OCI-LY3 (cell line): ENCODE results near the gene RRM1.

Experiments
- CTCF ChIP-seq: fragments of 200-600, 300-600 bp; sonication (generic); IDR thresholded peaks from 2 replicates; pipeline ENCODE4 v1.5.1; 2014; ENCODE audit warnings: antibody characterized with exemption, low read length, low read depth
- EZH2phosphoT487 ChIP-seq: fragments of 200-600 bp; shearing (Covaris generic); IDR thresholded peaks from 2 replicates; pipeline ENCODE4 v1.6.1; 2018; ENCODE audit warnings: antibody characterized with exemption, mixed run types, low read depth

- TF ChIP-seq CTCF (no peak), EZH2phosphoT487 (no peak)
These were observed 62.0 kb downstream of the RRM1 start for GRCh38 chr11:4156571-4156970.
